ENCODE results near the gene FBXL7. TPM values are rescaled to one million over a fixed set of nuclear protein-coding genes. Genes with fewer than 3 reads are reported as not detected.

FBXL7 gene
- total RNA-seq, 1 donor from 2014 or later = 8.0 TPM

- no peaks in the 10 kb centered on the region for H3K36me3 ChIP-seq
- no peak for ATAC-seq
- TF ChIP-seq CTCF (IDR thresholded peaks at IDR 0.05) = no peak
- H3K4me1 ChIP-seq = no peaks in the 10 kb centered on the region
- intact Hi-C loops (cut with DNase I) = no loop called here
- no peak overlapping the region for H3K27ac ChIP-seq
- peaks cover 13% of the 10 kb centered on the region for H3K9me3 ChIP-seq
- H3K27me3 ChIP-seq (ENCODE audit: low read depth) = no peaks in the 10 kb centered on the region
- H3K4me3 ChIP-seq = no peak overlapping the region
- no peak for DNase-seq
Measured at GRCh38 chr5:15720515-15720914, 220.5 kb downstream of the FBXL7 start.

- Histone ChIP-seq H3K27me3 (ENCODE audit: low read depth) (no peaks in the 10 kb centered on the region), H3K4me3 (no peak overlapping the region), H3K27ac (no peak overlapping the region), H3K9me3 (peaks cover 24% of the 10 kb centered on the region), H3K4me1 (no peaks in the 10 kb centered on the region), H3K36me3 (no peaks in the 10 kb centered on the region)
- intact Hi-C loops (cut with DNase I) = no loop called here
- ATAC-seq (peak; percentile 92 to 94), DNase-seq (peak; percentile 48)
- no peak for TF ChIP-seq CTCF (IDR thresholded peaks at IDR 0.05)
Measured at GRCh38 chr5:15722305-15722704, 222.3 kb downstream of the FBXL7 start.

- no peaks in the 10 kb centered on the region for H3K36me3 ChIP-seq
- ATAC-seq (no peak), DNase-seq (no peak)
- H3K4me3 ChIP-seq = no peak overlapping the region
- TF ChIP-seq CTCF (IDR thresholded peaks at IDR 0.05) = no peak
- no peaks in the 10 kb centered on the region for H3K4me1 ChIP-seq
- peaks cover 42% of the 10 kb centered on the region for H3K9me3 ChIP-seq
- intact Hi-C loops (cut with DNase I) = no loop called here
- H3K27ac ChIP-seq = no peak overlapping the region
- H3K27me3 ChIP-seq (ENCODE audit: low read depth) = no peaks in the 10 kb centered on the region
Measured at GRCh38 chr5:15727375-15727774, 227.4 kb downstream of the FBXL7 start.

- H3K36me3 ChIP-seq = no peaks in the 10 kb centered on the region
- no peak overlapping the region for H3K4me3 ChIP-seq
- intact Hi-C loops (cut with DNase I) = no loop called here
- peaks cover 42% of the 10 kb centered on the region for H3K9me3 ChIP-seq
- no peaks in the 10 kb centered on the region for H3K4me1 ChIP-seq
- H3K27ac ChIP-seq = no peak overlapping the region
- H3K27me3 ChIP-seq (ENCODE audit: low read depth) = no peaks in the 10 kb centered on the region
- DNase-seq = no peak
- TF ChIP-seq CTCF (IDR thresholded peaks at IDR 0.05) = no peak
- ATAC-seq = no peak
Measured at GRCh38 chr5:15728811-15729210, 228.8 kb downstream of the FBXL7 start.

GRCh38 chr5:15731699-15732098 is 231.7 kb downstream of the FBXL7 start:
- intact Hi-C loops (cut with DNase I) = no loop called here
- DNase-seq (no peak), ATAC-seq (no peak)
- no peaks in the 10 kb centered on the region for H3K27me3 ChIP-seq (ENCODE audit: low read depth)
- H3K27ac ChIP-seq = no peak overlapping the region
- no peak overlapping the region for H3K4me3 ChIP-seq
- H3K4me1 ChIP-seq = no peaks in the 10 kb centered on the region
- no peaks in the 10 kb centered on the region for H3K36me3 ChIP-seq
- H3K9me3 ChIP-seq = peaks cover 25% of the 10 kb centered on the region
- no peak for TF ChIP-seq CTCF (IDR thresholded peaks at IDR 0.05)

- no peak for TF ChIP-seq CTCF (IDR thresholded peaks at IDR 0.05)
- Histone ChIP-seq H3K9me3 (peaks cover 1% of the 10 kb centered on the region), H3K27me3 (ENCODE audit: low read depth) (no peaks in the 10 kb centered on the region), H3K4me3 (no peak overlapping the region), H3K4me1 (peaks cover 9% of the 10 kb centered on the region), H3K36me3 (no peaks in the 10 kb centered on the region), H3K27ac (no peak overlapping the region)
- intact Hi-C loops (cut with DNase I) = no loop called here
- ATAC-seq = no peak
- DNase-seq = no peak
Measured at GRCh38 chr5:15734058-15734457, 234.1 kb downstream of the FBXL7 start.

Measured in lower lobe of right lung (tissue), 2 donors.